ENCODE results near the gene BLACAT1. TPM values are rescaled to one million over a fixed set of nuclear protein-coding genes. Genes with fewer than 3 reads are reported as not detected.

The BLACAT1 gene
- total RNA-seq, 1 experiment from 2014 or later: 9.8 TPM

- ChIA-PET POLR2A (no interaction called here), CTCF (interaction anchor here (0.9 to 24.0 kb wide), 6 partner anchors 15 to 149 kb away, joined by 3 to 613 read pairs (median 4); no protein-coding TSS in a partner anchor)
- H3K4me3 Mint-ChIP-seq: no peak overlapping the region
Measured at GRCh38 chr1:205502992-205503391, 47.1 kb upstream of the BLACAT1 start.

More at GRCh38 chr1:205502992-205503391, 47.1 kb upstream of the BLACAT1 start:
- Mint-ChIP-seq H3K4me1 (peaks cover 55% of the 10 kb centered on the region), H3K9me3 (peaks cover 3% of the 10 kb centered on the region), H3K36me3 (peaks cover 4% of the 10 kb centered on the region; the same call in 1 of the 2 replicates), H3K27me3 (ENCODE audit: low read depth) (peaks cover 5% of the 10 kb centered on the region), H3K27ac (no peak overlapping the region)
- no peak for ATAC-seq
- TF ChIP-seq EMX1 (CRISPR knock-in tag; IDR thresholded peaks at IDR 0.05) (no peak), ZNF263 (CRISPR knock-in tag; IDR thresholded peaks at IDR 0.05; ENCODE audit: low read depth) (no peak), NR3C1 (CRISPR knock-in tag; conservative IDR thresholded peaks at IDR 0.05; ENCODE audit: low read depth) (no peak), ZSCAN18 (CRISPR knock-in tag; IDR thresholded peaks at IDR 0.05) (no peak), MXD4 (CRISPR knock-in tag; IDR thresholded peaks at IDR 0.05; ENCODE audit: borderline replicate concordance) (no peak), NFE2L1 (CRISPR knock-in tag; IDR thresholded peaks at IDR 0.05) (no peak), ELF4 (CRISPR knock-in tag; IDR thresholded peaks at IDR 0.05; ENCODE audit: low read depth) (no peak), AR (CRISPR knock-in tag; IDR thresholded peaks at IDR 0.05) (no peak), ZNF396 (CRISPR knock-in tag; IDR thresholded peaks at IDR 0.05; ENCODE audit: borderline replicate concordance) (no peak), NFYB (CRISPR knock-in tag; conservative IDR thresholded peaks at IDR 0.05; ENCODE audit: low read depth) (no peak), ATF2 (CRISPR knock-in tag; IDR thresholded peaks at IDR 0.05; ENCODE audit: borderline replicate concordance, low read depth) (no peak), SMAD4 (CRISPR knock-in tag; IDR thresholded peaks at IDR 0.05) (no peak), CDX4 (CRISPR knock-in tag; IDR thresholded peaks at IDR 0.05; ENCODE audit: borderline replicate concordance) (no peak), STAT6 (CRISPR knock-in tag; conservative IDR thresholded peaks at IDR 0.05; ENCODE audit: low read depth) (no peak), E2F4 (CRISPR knock-in tag; IDR thresholded peaks at IDR 0.05; ENCODE audit: borderline replicate concordance, low read depth) (no peak), MYBL2 (CRISPR knock-in tag; IDR thresholded peaks at IDR 0.05) (no peak), ARID4B (CRISPR knock-in tag; IDR thresholded peaks at IDR 0.05; ENCODE audit: borderline replicate concordance) (no peak), PRRX2 (CRISPR knock-in tag; IDR thresholded peaks at IDR 0.05) (no peak), RORB (CRISPR knock-in tag; IDR thresholded peaks at IDR 0.05) (no peak)
- DNase-seq (ENCODE audit: low spot score): no peak

All from WTC11 (cell line).